ENCODE measurements around the gene B3GALNT2.

DNA sequence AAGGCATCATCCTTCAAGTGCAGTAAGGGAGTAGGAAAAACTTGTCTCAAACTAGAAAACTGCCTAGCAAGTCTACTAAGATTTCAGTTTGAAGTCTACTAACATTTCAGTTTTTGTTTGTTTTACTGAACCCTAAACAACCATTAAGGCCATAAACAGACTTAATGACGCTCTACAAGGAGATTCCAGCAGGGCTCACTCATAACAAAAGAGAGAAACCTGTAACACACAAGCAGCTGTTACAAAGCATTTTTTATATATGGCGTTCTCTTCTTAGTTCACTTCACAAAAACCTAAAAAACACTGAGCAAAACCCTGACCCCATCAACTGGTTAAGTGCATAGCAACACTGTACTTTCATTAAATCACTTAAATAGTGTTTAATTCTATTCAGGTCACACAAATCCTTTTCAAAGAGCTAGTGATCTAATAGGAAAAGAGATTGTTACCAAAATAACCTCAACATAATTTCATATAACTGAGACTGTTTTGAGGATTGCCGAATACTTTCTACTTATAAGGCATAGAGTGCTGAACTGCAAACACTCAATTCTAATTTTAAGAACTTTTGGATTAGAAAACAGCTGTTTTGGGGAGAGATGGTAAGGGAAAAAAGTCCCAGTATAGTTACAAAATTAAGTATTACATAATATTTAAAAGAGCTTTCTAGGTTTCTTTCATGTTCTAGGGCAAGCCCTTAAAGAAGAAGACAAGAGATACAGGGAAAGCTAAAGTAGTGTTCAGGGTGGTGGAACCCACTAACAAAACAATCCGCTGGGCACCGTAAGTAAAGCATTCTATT, 1.4 kb downstream of the B3GALNT2 start:
- TF ChIP-seq, protein P1, sequence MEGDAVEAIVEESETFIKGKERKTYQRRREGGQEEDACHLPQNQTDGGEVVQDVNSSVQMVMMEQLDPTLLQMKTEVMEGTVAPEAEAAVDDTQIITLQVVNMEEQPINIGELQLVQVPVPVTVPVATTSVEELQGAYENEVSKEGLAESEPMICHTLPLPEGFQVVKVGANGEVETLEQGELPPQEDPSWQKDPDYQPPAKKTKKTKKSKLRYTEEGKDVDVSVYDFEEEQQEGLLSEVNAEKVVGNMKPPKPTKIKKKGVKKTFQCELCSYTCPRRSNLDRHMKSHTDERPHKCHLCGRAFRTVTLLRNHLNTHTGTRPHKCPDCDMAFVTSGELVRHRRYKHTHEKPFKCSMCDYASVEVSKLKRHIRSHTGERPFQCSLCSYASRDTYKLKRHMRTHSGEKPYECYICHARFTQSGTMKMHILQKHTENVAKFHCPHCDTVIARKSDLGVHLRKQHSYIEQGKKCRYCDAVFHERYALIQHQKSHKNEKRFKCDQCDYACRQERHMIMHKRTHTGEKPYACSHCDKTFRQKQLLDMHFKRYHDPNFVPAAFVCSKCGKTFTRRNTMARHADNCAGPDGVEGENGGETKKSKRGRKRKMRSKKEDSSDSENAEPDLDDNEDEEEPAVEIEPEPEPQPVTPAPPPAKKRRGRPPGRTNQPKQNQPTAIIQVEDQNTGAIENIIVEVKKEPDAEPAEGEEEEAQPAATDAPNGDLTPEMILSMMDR (IDR thresholded peaks at IDR 0.05): no peak
- no peak for TF ChIP-seq ZFX (IDR thresholded peaks at IDR 0.05; ENCODE audit: borderline replicate concordance)
